Right renal pelvis (tissue), 4 donors: ENCODE data around the gene CYP26A1. TPM values are rescaled to one million over a fixed set of nuclear protein-coding genes. Genes with fewer than 3 reads are reported as not detected.

ENCODE experiments used
- DNase-seq, 4 donors: peaks; one replicate each; pipeline ENCODE4 v3.0.0-alpha.2; 2013; ENCODE audit warnings: low read depth in 4 of 4, low spot score in 3 of 4, missing footprints in 1 of 4
- polyA plus RNA-seq, 4 donors: library from polyadenylated mRNA; unstranded; fragments of 120-200 nt; gene quantifications; one replicate each; pipeline ENCODE4 v1.2.1, GENCODE V29; 2013; ENCODE audit not compliant: insufficient read length in 4 of 4

CYP26A1 gene
- polyA plus RNA-seq, 4 donors = 0.08 to 0.17 (median 0.11) TPM; not detected in 1

- DNase-seq = no peak
These were observed 8.6 kb upstream of the CYP26A1 start for GRCh38 chr10:93064874-93065660.

- no peak for DNase-seq
These were observed 7.8 kb upstream of the CYP26A1 start for GRCh38 chr10:93065675-93066543.

DNA sequence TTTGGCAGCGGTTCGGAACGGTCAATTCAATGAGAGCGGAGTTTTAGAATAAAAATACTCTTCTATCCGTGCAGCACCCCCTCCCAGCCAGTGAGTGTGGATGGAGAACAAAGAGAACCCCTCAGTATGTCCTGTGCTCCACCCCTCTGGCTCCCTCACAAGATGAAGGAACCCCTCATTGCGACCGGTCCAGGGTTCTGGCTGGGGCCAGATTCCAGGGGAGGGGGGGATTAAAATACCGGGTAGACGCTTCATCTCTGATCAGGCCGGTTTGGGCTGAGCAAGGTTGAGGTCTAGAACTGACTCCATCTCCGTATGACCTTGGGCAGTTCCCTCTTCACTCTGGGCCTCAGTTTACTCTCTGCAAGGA, 7.2 kb upstream of the CYP26A1 start:
- no peak for DNase-seq

DNA sequence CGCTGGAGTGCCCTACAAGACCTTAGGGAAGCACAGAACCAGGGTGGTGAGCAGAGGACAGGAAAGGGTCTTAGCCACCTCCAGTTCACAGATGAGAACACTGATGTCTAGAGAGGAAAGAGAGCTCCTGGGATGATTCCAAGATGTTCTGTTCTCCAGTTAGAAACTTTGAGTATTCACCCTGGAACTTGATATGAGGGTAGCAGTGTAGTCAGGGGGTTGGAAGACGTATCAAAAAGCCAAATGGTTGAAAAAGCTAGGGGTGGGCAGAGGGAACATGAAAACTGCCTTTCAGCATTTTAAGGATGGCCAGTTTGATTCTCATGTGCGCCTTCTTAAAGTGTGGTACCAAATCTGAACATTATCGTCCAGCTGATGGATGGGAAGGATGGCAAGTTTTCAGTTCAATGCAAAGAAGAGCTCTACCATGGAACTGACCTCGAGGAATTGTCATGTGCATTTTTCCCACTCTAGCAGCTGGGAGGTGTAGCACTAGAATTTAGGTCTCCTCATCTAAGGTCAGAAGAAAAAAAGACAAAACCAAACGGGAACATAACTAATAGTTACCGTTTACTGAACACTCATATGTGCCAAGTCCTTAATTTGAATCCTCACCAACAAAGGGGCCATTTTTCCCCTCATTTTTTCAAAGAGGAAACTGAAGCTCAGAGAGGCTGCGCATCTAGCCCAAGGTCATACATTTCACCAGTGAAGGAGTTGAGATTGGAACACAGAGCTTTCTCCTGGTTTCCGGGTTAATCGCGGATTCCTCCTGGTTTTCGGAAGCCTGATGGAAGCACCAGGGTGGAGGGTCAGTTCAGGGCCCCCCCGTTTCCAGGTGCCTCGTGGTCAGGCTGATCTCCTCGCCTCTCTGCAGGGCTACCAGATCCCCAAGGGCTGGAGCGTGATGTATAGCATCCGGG, 6.0 kb upstream of the CYP26A1 start:
- DNase-seq = no peak

GRCh38 chr10:93068411-93069244, 5.1 kb upstream of the CYP26A1 start:
- no peak for DNase-seq

DNA sequence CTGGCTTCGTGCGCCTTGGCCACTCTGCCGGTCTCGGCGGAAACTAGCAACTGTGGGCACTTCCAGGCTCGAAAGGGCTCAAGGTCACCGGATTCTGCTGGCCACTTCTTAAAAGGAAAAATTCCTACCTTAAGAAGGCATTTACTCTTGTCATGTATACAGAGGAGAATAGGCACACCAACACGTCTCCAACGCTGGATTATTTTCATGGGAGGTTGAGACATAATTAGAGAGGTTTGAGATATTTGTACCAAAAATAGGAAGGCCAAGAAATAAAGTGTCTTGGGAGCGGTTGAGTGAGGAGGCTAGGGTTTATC, 4.5 kb upstream of the CYP26A1 start:
- no peak for DNase-seq

DNA sequence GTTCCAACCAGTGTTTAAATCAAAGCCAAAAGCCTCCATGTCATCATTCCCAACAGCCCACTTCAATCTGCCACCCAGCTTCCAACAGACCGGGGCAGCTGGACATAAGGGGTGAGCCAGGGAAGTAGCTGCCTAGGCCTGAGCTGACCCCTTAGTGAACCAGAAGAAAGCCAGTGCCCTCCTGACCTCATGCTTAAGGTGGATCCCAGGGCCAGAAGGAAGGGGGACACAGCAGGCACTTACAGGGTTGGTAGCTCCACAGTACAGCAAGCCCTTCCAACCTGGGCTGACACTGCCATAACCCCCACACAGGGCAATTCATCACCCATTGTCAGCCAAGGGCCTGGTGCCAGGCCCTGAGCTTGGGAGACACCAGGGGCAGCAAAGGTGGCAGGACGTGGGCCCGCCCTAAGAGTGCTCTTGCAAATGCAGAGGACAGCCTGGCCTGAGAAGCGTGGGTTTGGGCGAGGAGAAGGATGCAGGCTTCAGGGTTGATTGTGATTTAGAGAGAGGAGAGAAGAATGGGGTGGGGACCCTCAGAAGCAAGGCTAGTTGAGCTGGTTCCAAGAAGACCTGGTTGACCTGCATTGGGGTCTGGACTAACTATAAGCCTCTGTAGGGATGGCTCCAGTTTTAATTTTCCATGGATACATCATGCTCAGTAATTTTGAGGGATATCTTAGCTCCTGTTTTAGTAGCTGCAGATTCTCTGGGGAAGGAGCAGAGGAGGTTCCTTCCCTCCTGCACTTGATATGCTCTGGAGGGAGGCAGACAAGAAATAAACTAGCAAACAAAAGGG, 3.1 kb upstream of the CYP26A1 start:
- DNase-seq = no peak

DNA sequence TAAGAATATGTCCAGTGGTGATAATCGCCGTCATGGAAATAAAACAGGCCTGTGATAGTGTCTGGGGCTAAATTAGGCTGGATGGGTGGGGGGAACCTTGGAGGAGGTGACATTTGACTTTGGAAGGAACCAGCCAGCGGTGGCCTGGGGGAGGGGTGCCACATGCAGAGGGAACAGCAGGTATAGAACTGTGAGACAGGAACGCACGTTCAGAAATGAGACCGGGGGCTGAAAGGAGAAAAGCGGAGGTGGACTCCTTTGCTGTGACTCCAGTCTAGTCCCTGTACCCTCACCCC, 2.6 kb upstream of the CYP26A1 start:
- DNase-seq = no peak

- no peak for DNase-seq
These were observed 1.9 kb upstream of the CYP26A1 start for GRCh38 chr10:93071674-93072224.

DNA sequence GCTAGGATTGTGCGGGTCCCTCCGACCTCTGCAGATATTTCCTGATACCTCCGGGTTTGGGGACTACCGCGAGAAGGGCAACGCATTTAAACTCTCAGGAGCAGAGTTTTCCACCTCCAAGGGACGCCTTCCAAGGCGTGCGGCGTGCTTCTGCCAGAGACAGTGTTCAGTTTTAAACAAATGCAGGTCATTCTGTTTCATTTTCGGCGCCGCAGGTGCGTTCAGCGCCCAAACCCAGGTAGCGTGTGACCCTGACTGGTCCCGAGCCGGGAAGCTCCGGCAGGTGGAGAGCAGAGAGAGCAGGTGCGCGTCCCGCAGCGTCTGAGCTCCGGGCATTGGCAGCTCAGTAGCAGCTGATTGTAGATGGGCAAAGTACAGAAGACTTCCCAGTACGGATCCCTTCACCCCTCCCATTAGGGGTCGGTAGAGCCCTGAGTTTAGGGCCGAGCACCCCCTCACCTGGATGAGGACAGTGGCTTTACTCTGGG, 1.4 kb upstream of the CYP26A1 start:
- no peak for DNase-seq

DNA sequence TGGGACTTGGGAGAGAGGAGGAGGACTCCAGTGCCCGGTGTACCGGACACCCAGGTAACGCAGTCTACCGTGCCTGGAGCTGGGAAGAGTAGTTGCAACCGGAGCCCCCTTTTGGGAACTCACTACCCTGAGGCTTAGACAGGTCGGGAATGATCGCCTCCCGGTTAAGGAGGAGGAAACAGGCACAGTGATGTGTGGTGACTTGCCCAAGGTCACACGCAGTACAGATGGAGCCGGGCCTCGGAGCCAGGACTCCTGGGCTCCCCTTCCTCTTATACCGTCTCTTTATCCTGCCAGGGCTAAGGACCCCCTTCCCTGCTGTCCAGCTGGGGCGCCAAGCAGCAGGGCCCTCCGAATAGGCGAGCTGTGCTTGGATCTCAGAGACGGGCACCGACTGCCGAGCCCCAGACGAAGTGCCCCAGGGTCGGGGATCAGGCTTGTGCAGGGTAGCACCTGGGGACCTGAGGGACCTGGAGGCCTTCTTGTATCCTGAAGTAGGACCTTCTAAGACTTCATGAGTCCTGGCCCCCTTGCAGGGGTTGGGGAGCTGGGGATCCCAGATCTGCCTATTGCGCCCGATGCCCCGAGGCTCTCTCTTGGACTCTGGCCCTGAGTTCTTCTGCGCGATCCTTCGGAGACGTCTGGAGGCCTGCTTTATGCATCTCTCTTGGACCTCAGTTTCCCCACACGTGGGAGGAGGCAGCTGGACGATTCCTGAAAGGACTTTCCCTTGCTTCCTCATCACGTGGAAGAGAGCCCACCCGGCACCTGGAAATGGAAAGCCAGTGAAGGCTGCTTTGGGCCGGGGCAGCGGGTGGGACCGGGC, 767 bp upstream of the CYP26A1 start:
- no peak for DNase-seq

DNA sequence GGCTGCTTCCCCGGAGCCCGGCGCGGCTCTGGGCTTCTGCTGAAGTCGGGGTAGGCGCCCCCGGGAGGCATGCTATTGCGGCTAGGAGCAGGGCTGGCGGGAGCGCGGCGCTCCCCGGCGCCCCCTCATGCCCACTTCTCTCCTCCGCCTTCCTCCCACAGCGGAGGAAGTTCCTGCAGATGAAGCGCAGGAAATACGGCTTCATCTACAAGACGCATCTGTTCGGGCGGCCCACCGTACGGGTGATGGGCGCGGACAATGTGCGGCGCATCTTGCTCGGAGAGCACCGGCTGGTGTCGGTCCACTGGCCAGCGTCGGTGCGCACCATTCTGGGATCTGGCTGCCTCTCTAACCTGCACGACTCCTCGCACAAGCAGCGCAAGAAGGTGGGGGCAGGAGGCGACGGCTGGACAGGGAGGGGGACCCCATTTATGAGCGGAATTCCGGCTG, 479 bp downstream of the CYP26A1 start:
- DNase-seq = no peak

GRCh38 chr10:93074597-93075368, 1.1 kb downstream of the CYP26A1 start:
- DNase-seq = no peak

- DNase-seq = no peak
These were observed 1.9 kb downstream of the CYP26A1 start for GRCh38 chr10:93075369-93076221.

DNA sequence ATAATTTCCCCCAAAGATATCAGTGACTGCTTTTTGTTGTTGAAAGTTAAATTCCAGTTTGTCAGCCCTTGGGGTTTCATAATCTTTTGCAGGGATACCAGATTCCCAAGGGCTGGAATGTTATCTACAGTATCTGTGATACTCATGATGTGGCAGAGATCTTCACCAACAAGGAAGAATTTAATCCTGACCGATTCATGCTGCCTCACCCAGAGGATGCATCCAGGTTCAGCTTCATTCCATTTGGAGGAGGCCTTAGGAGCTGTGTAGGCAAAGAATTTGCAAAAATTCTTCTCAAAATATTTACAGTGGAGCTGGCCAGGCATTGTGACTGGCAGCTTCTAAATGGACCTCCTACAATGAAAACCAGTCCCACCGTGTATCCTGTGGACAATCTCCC, 3.2 kb downstream of the CYP26A1 start:
- no peak for DNase-seq

DNA sequence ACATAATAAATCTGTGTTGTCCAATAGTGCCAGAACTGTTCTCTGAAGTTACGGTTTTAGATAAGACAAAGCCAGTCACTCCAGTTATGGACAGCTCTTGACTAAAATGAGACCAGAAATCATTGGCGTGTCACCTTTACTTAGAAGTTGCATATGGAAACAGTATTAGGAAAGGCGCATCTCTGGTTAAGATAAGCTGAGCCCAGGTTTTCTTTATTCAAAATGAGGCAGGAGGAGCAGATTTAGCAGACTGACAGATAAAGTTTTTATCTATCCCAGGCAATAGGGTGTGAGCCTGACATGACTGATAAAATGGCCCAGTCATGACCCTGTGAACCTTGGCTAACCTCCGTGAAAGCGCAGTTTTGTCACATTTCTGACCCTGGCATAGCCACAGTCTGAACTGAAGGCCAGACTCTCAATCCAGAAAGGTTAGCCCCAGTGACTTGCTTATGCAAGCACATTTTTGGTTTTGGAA, 4.2 kb downstream of the CYP26A1 start:
- DNase-seq = no peak
